Trophoblast cell (in vitro differentiated cells and primary cell): Measurements from ENCODE around the gene WTAP.
"Not testable (repeated sequence)": the region's sequence is repeated elsewhere in the genome, so short reads cannot be mapped to it uniquely, and the experiment has no call there.

Experiments
- DNase-seq, 2 donors: peaks; one replicate each; pipeline ENCODE4 v3.0.0-alpha.2; 2016
- H2AFZ ChIP-seq: 2 replicates; pipeline ENCODE4 v1.6.1; 2013; ENCODE audit warnings: low read length, moderate library complexity, mild to moderate bottlenecking; ENCODE audit not compliant: insufficient read depth, poor library complexity
- H2AK5ac ChIP-seq: 2 replicates; pipeline ENCODE4 v1.6.1; 2013; ENCODE audit warnings: mild to moderate bottlenecking, low read length
- H2BK120ac ChIP-seq: 2 replicates; pipeline ENCODE4 v1.6.1; 2013; ENCODE audit warnings: low read length, mild to moderate bottlenecking, moderate library complexity; ENCODE audit not compliant: insufficient read depth, poor library complexity
- H2BK12ac ChIP-seq: 2 replicates; pipeline ENCODE4 v1.6.1; 2013; ENCODE audit warnings: mild to moderate bottlenecking, low read length, moderate library complexity
- H2BK5ac ChIP-seq: 2 replicates; pipeline ENCODE4 v1.6.1; 2013; ENCODE audit warnings: low read length, low read depth, moderate library complexity, mild to moderate bottlenecking; ENCODE audit not compliant: poor library complexity
- H3K14ac ChIP-seq: 2 replicates; pipeline ENCODE4 v1.6.1; 2013; ENCODE audit warnings: mild to moderate bottlenecking, low read length
- H3K18ac ChIP-seq: 2 replicates; pipeline ENCODE4 v1.6.1; 2013; ENCODE audit warnings: mild to moderate bottlenecking, low read length
- H3K23ac ChIP-seq: 2 replicates; pipeline ENCODE4 v1.6.1; 2013; ENCODE audit warnings: low read length
- H3K27ac ChIP-seq: 2 replicates; pipeline ENCODE4 v1.5.1; 2013; ENCODE audit warnings: low read depth, mild to moderate bottlenecking, inconsistent platforms, low read length, moderate library complexity
- H3K27me3 ChIP-seq: 2 replicates; pipeline ENCODE4 v1.6.1; 2013; ENCODE audit warnings: inconsistent platforms, mild to moderate bottlenecking, low read length, moderate library complexity; ENCODE audit not compliant: insufficient read depth
- H3K36me3 ChIP-seq, 2 experiments: 1 replicate in 1 of 2; 2 replicates in 1 of 2; pipeline ENCODE4 v1.6.1; 2013; ENCODE audit warnings: low read length in 2 of 2, mild to moderate bottlenecking in 2 of 2, moderate library complexity in 1 of 2; ENCODE audit not compliant: insufficient read depth in 2 of 2, control insufficient read depth in 1 of 2
- H3K4ac ChIP-seq: 2 replicates; pipeline ENCODE4 v1.6.1; 2013; ENCODE audit warnings: low read depth, mild to moderate bottlenecking, low read length, moderate library complexity
- H3K4me1 ChIP-seq, 2 experiments: 1 replicate in 1 of 2; 2 replicates in 1 of 2; pipeline ENCODE4 v1.6.1; 2013; ENCODE audit warnings: low read length in 2 of 2, mild to moderate bottlenecking in 2 of 2, moderate library complexity in 1 of 2; ENCODE audit not compliant: insufficient read depth in 2 of 2, control insufficient read depth in 1 of 2
- H3K4me2 ChIP-seq: 2 replicates; pipeline ENCODE4 v1.6.1; 2013; ENCODE audit warnings: inconsistent platforms, mild to moderate bottlenecking, low read length, moderate library complexity
- H3K4me3 ChIP-seq: 2 replicates; pipeline ENCODE4 v1.5.1; 2013; ENCODE audit warnings: mild to moderate bottlenecking, low read depth, low read length, inconsistent platforms
- H3K79me1 ChIP-seq: one replicate; pipeline ENCODE4 v1.6.1; 2013; ENCODE audit warnings: low read length
- H3K79me2 ChIP-seq: 2 replicates; pipeline ENCODE4 v1.6.1; 2013; ENCODE audit warnings: low read length, mild to moderate bottlenecking; ENCODE audit not compliant: control insufficient read depth, insufficient read depth, poor library complexity
- H3K9ac ChIP-seq: 2 replicates; pipeline ENCODE4 v1.6.1; 2013; ENCODE audit warnings: mild to moderate bottlenecking, low read length
- H3K9me3 ChIP-seq: 2 replicates; pipeline ENCODE4 v1.6.1; 2013; ENCODE audit warnings: low read depth, mild to moderate bottlenecking, control low read depth, inconsistent platforms, low read length; ENCODE audit not compliant: insufficient read depth
- H4K12ac ChIP-seq: 2 replicates; pipeline ENCODE4 v1.6.1; 2013; ENCODE audit warnings: low read depth, mild to moderate bottlenecking, low read length, moderate library complexity
- H4K8ac ChIP-seq: 2 replicates; pipeline ENCODE4 v1.6.1; 2013; ENCODE audit warnings: low read depth, mild to moderate bottlenecking, low read length, moderate library complexity
- H4K91ac ChIP-seq: one replicate; pipeline ENCODE4 v1.6.1; 2013; ENCODE audit warnings: low read depth, mild to moderate bottlenecking, low read length, moderate library complexity
- WGBS: extraction: QIAGEN DNeasy Blood & Tissue Kit; methylation state at CpG from one replicate; pipeline ENCODE4 v1.1.7; 2013; ENCODE audit warnings: missing lambda C conversion rate; ENCODE audit not compliant: insufficient read length, insufficient coverage; ENCODE audit errors: extremely low coverage; 5-methylcytosine and 5-hydroxymethylcytosine counted together

Gene WTAP

GRCh38 chr6:159712389-159712788, 14.9 kb upstream of the WTAP start:
- not testable (repeated sequence) for H3K36me3 ChIP-seq, H3K27ac ChIP-seq, H3K79me1 ChIP-seq, H2AFZ ChIP-seq, H3K9ac ChIP-seq, H4K91ac ChIP-seq, H3K79me2 ChIP-seq, H3K27me3 ChIP-seq, H2BK5ac ChIP-seq, H2BK120ac ChIP-seq, H3K9me3 ChIP-seq, H3K4me1 ChIP-seq, H2AK5ac ChIP-seq, DNase-seq, H4K8ac ChIP-seq, H2BK12ac ChIP-seq, H3K4ac ChIP-seq, H3K14ac ChIP-seq, H3K4me3 ChIP-seq, H4K12ac ChIP-seq, H3K4me2 ChIP-seq, H3K18ac ChIP-seq
- H3K23ac ChIP-seq: peak overlapping the region; percentile 33
- WGBS: no CpG with 5 or more reads among the region's 3 CpGs

DNA sequence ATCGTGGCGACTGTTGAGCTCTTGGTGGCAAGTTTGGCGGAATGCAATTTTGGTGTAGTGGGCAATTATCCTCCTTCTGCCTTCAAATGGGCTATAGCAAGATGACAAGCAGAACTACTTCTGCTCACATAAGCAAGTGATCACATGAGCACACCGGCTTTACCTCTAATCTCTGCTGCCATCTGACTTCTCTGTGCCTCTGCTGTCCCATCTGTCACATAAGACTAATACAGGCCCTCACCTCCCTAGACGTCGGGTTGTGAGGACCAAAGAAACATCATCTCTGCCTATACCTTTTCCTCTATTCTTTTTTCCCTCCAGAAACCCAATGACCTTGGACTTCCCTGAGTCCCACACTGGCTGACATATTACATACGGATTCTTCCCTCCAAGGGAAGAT, 13.3 kb upstream of the WTAP start:
- H2BK120ac ChIP-seq: no peak overlapping the region
- H4K12ac ChIP-seq: no peak overlapping the region
- no peak overlapping the region for H3K4me2 ChIP-seq
- no peaks in the 10 kb centered on the region for H3K79me1 ChIP-seq
- H3K4me1 ChIP-seq: no peaks in the 10 kb centered on the region
- no peaks in the 10 kb centered on the region for H3K27me3 ChIP-seq
- H2AFZ ChIP-seq: no peak overlapping the region
- no peaks in the 10 kb centered on the region for H3K79me2 ChIP-seq
- no peak for DNase-seq
- H3K9me3 ChIP-seq: no peaks in the 10 kb centered on the region
- H3K14ac ChIP-seq: no peak overlapping the region
- H4K8ac ChIP-seq: no peak overlapping the region
- no peak overlapping the region for H2AK5ac ChIP-seq
- no CpG with 5 or more reads among the region's 7 CpGs for WGBS
- H3K4ac ChIP-seq: no peak overlapping the region
- H3K36me3 ChIP-seq: no peaks in the 10 kb centered on the region
- no peak overlapping the region for H3K23ac ChIP-seq
- H3K9ac ChIP-seq: no peak overlapping the region
- H2BK12ac ChIP-seq: no peak overlapping the region
- H3K4me3 ChIP-seq: no peak overlapping the region
- no peak overlapping the region for H2BK5ac ChIP-seq
- no peak overlapping the region for H3K27ac ChIP-seq
- no peak overlapping the region for H4K91ac ChIP-seq
- no peak overlapping the region for H3K18ac ChIP-seq

DNA sequence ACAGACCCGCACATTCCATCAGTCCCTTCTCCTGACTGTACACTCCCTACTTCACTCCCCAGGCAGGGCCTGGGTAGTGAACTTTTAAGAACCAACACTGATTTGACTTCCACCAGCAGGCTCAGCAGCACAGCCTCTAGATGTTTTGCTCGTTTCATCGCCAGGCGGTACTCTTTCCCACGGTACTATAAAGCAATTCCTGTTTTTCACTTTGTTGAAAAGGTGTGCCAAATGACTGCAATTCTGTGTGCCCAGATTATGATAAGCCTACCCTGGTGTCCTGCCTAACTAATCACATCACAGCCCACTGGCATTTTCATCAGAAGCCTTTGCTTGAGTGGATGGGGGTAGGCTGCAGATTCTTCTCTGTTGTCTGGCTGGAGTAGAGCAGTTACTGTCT, 12.9 kb upstream of the WTAP start:
- Histone ChIP-seq H4K8ac (no peak overlapping the region), H3K4me3 (no peak overlapping the region), H3K36me3 (no peaks in the 10 kb centered on the region), H2AFZ (no peak overlapping the region), H3K4ac (no peak overlapping the region), H2AK5ac (no peak overlapping the region), H2BK12ac (no peak overlapping the region), H2BK120ac (no peak overlapping the region), H3K18ac (no peak overlapping the region), H3K14ac (no peak overlapping the region), H3K79me2 (no peaks in the 10 kb centered on the region), H3K4me1 (no peaks in the 10 kb centered on the region), H3K9me3 (no peaks in the 10 kb centered on the region), H3K27ac (no peak overlapping the region), H4K12ac (no peak overlapping the region), H4K91ac (no peak overlapping the region), H3K9ac (no peak overlapping the region), H3K23ac (no peak overlapping the region), H3K4me2 (no peak overlapping the region), H3K27me3 (no peaks in the 10 kb centered on the region), H3K79me1 (no peaks in the 10 kb centered on the region), H2BK5ac (no peak overlapping the region)
- DNase-seq: peak in 1 of 2 donors; percentile 26
- WGBS: no CpG with 5 or more reads among the region's 5 CpGs

DNA sequence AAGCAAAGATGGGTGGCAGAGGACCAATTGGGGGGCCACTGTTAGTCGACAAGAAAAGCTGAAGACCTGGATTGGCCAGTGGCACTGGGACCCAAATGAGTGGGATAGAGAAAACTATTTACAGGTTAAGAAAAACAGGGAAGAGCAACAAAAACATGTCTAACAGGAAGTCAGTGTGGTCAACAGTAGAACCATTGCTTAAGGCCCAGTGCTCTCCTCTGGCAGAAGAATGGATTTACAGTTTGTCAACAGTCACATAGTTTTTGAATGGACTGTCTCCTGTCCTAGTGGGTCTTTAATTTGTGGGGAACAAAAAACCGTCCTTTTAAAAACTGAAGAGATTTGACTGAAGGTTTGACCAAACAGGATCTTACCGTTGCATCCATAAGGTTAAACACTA, 12.1 kb upstream of the WTAP start:
- Histone ChIP-seq H2BK5ac (no peak overlapping the region), H3K79me1 (no peaks in the 10 kb centered on the region), H4K8ac (no peak overlapping the region), H3K79me2 (no peaks in the 10 kb centered on the region), H2BK120ac (no peak overlapping the region), H3K4me1 (no peaks in the 10 kb centered on the region), H3K23ac (no peak overlapping the region), H3K27me3 (no peaks in the 10 kb centered on the region), H2BK12ac (no peak overlapping the region), H3K36me3 (no peaks in the 10 kb centered on the region), H3K18ac (no peak overlapping the region), H4K91ac (no peak overlapping the region), H3K9me3 (no peaks in the 10 kb centered on the region), H2AK5ac (no peak overlapping the region), H3K4me2 (no peak overlapping the region), H3K27ac (no peak overlapping the region), H2AFZ (no peak overlapping the region), H3K9ac (no peak overlapping the region), H4K12ac (no peak overlapping the region), H3K4me3 (no peak overlapping the region), H3K4ac (no peak overlapping the region), H3K14ac (no peak overlapping the region)
- no CpG with 5 or more reads among the region's 3 CpGs for WGBS
- DNase-seq: no peak
